Stimulated activated CD8-positive, alpha-beta memory T cell treated with anti-CD3 and anti-CD28 coated beads, Interleukin-12 subunit alpha, Interleukin-12 subunit beta, amount 100 ng/mL, for 1 hour (primary cell): ENCODE data around the gene KIF26B.
"Not testable (repeated sequence)": the region's sequence is repeated elsewhere in the genome, so short reads cannot be mapped to it uniquely, and the experiment has no call there.

Source experiments
- DNase-seq: peaks from one replicate; pipeline ENCODE4 v3.0.0-alpha.2; 2020; ENCODE audit warnings: low read depth

KIF26B gene

DNA sequence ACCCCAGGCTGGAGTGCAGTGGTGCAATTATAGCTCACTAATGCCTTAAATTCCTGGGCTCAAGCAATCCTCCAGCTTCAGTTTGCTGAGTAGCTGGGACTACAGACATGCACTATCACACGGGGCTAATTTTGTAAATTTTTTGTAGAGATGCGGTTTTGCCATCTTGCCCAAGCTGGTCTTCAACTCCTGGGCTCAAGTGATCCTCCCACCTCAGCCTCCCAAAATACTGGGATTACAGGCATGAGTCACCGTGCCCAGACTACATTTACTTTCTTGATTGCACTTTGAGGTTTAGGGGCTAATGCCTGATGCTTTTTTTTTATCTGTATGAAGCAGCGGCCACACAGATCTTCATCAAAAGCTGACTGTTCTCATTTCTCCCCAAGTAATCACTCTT lies 124.6 kb downstream of the KIF26B start:
- no peak for DNase-seq

DNA sequence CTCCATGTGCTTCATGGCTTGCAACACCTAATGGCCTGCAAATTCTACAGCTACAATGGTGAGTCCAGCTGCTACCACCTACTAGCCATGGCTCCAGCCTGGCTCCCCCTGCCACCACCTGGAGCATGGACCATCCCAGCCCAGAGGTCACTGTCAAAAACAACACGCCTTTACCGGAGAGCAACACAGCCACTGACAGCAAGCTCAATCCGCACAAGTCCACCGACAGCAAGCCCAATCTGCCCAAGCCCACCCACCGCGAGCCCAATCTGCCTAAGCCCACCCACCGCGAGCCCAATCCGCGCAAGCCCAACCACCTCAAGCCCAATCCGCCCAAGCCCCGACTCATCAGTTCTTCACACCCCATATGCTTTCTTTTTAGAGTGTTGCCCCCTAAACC lies 128.2 kb downstream of the KIF26B start:
- no peak for DNase-seq

DNA sequence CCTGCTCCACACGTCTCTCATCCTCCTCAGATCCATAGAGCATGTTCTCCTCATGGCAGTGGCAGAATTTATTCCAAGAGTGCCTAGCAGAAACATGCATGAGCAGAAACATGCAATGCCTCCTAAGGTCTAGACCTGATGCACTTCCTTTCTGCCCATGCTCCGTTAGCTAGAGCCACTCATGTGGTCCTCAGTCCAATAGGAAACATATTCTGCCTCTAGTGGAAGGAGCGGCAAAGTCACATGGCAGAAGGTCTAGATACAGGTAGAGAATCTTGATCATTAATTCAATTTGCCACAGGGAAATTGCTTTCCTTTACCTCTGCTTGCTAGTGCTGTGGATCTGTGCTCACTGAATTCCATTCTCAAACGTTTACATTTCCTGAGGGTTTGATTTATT lies 130.4 kb downstream of the KIF26B start:
- no peak for DNase-seq

DNA sequence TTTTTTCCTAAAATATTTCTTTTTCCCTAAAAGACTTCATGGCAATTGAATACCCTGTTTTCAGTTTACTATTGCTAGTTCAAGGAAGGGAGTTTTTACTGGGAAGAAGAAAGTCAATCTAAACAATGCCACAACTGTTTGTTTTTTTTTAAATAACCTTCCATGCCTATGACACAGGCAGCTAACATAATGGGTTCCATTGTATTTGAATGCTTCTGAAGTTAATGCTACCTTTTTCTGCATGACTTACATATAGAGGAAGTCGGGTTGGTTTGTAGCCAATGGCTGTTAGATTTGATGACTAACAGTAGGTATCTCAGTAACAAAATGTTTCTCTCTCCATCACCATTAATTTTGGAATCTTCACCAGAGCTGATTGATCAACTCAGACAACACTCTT lies 134.0 kb downstream of the KIF26B start:
- no peak for DNase-seq

DNA sequence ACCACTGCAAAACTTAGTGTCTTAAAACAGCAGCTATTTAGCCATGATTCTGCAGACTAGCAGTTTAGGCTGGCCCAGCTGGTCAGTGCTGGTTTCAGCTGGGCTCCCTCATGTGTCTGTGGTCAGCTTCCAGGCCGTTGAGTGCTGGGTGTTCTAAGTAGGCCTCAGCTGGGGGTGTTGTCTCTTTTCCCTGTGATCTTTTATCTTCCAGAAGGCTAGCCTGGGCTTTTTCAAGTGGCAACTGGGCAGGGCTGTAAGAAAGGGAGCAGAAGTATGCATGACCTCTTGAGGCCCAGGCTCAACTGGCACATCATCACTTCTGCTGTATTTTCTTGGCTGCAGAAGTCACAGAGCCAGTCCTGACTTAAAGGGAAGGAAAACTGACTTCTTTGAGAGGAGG lies 136.1 kb downstream of the KIF26B start:
- no peak for DNase-seq

DNA sequence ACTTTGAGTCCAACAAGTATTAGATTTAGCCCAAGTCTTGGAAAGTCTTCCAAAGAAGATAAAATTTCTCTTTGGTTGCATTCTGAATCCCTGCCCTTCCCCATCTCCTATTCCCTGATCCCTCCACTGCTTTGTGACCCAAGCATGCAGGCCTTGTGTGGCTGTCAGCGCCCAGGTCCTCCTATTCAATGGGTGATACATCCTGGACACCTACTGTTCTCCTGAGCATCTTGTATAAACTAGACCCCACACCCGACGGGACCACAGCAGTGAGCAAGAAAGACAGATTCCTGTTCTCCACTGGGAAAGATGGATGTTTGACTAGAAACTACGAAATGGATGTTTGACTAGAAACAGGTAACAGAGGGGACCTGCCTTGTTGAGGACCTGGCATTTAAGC lies 136.6 kb downstream of the KIF26B start:
- DNase-seq, result no peak

DNA sequence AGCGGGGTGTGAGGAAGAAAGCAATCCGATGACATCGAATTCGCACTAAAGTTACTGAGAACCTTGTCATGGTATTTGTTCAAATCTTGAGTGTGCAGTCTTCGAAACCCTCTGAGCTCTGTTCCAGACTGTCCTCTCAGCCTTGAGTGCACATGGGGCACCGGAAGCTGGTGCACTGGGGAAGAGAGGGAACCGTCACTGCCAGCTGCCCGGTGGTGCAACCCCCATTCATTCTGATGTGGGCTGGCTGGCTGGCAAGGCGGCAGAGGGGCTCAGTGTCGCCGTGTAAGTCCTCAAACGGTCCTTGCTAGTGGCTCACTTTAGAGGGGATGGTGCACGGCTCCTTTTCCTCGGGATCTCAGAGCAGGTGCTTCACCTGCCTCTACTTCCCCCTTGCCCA lies 137.4 kb downstream of the KIF26B start:
- no peak for DNase-seq

DNA sequence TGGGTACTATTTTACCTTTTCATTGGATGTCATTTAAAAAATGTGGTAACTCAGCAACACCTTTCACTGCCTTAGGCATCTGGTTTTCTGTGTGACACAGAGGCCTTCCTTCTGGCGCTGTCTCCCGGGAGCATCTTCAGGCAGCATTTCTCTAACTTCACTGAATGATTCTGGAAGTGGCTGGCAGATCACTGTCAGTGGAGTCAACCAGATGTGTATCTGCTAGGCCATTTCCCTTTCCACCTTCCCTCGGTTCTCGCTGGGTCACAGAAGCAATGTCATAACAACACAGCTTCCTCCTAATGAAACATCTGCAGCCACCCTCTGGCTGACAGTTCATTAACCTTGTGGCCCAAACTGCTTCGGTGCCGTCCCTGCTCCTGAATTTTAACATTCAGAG lies 137.8 kb downstream of the KIF26B start:
- no peak for DNase-seq

DNA sequence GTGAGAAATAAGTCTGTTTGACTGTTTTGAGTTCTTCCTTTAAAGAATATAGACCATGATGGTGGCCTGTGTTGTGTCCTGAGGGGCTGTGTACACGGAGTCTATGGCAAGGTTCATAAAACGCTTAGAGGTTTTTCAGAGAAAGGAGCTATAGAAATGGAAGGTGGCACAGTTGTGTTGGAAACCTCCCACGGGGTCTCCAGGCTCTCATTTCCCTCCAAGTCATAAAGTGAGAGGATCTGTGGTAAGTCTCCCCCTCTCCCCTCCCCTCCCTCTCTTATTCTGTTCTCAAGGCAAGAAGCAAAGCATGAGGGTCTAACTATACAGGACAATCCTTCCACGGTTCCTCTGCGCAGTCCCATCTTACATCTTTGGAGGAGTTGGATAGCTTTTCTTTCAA lies 139.2 kb downstream of the KIF26B start:
- DNase-seq, result no peak

DNA sequence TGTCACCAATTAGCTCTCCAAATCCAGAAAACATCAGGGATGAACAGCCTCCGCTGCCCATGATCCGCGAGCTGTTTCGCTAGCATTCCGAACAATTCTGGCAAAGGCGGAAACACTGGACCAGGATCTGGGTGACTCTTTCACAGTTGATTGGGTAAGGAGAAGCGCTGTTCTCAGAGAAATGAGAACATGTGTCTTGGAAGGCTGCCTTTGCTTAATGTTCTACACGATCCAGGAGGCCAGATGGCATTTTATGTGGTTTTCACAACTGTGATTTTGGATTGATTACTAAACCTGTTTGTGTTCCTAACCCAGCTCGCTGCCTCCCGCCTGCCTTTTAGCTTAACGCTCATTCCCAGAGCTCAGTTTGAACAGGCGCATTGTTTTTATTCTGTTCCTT lies 144.0 kb downstream of the KIF26B start:
- no peak for DNase-seq

DNA sequence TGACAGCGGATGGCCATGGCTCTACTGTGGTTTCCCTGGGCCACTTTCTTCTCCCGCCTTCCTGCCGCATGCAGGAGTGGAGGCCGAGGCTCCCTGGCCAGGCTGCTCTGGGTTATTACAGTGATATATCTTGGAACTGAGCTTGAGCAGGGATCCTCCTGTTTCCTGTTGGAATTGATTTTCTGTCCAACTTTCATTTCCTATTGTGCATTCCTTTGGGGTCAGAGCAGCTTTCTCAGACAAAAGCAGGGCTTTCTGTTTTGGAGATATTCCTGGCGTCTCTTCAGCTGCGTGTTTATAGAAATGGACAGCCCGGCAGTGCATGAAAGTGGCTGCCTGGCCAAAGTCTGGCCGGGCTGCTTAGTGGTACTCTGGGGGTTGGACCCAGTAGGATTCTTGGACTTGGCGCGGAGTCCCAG lies 146.4 kb downstream of the KIF26B start:
- DNase-seq, result no peak

DNA sequence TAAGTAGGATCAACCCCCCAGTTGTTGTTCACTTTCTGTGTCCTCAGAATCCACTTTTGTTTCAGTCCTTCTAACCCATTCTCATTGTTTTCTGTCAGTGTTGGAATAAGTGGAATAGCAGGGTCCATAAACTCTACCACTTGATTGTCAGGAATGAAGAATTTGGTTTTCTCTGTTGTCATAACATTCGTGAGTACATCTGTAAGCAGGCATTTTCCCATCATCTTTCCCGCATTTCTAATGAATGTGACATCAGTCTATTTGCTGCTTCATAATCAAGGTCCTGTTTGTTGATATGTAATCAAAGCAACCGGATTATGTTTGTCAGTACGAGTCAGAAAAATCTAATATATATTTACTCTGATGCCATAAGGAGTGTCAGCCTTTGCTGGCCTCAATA lies 147.1 kb downstream of the KIF26B start:
- DNase-seq, result no peak

DNA sequence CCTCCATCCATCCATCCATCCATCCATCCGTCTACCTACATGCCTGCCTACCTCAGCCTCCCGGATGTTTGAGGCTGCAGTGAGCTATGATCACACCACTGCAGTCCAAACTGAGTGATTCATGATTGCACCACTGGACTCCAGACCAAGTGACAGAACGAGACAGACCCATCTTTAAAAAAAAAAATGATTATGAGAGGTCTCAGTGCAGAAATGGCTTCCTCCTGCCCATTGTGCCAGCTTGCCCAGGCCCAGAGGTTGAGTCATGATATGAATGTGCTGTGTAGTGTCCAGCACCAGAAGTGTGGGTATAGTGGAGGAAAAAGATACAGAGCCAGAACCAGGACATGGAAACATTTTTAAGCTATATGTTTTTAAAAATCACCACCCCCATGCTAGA lies 149.9 kb downstream of the KIF26B start:
- no peak for DNase-seq

DNA sequence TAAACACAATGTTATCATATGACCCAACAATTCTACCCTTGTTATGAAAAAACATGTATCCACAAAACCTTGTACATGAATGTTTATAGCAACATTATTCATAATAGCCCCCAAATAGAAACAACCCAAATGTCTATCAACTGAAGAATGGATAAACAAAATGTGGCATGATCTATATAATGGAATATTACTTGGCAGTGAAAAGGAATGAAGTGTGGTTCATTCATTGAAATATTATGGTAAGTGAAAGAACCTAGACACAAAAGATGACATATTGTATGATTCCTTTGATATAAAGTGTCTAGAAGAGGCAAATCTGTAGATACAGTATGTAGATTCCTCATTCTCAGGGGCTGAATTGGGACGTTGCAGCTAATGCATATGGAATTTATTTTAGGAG lies 151.2 kb downstream of the KIF26B start:
- no peak for DNase-seq

DNA sequence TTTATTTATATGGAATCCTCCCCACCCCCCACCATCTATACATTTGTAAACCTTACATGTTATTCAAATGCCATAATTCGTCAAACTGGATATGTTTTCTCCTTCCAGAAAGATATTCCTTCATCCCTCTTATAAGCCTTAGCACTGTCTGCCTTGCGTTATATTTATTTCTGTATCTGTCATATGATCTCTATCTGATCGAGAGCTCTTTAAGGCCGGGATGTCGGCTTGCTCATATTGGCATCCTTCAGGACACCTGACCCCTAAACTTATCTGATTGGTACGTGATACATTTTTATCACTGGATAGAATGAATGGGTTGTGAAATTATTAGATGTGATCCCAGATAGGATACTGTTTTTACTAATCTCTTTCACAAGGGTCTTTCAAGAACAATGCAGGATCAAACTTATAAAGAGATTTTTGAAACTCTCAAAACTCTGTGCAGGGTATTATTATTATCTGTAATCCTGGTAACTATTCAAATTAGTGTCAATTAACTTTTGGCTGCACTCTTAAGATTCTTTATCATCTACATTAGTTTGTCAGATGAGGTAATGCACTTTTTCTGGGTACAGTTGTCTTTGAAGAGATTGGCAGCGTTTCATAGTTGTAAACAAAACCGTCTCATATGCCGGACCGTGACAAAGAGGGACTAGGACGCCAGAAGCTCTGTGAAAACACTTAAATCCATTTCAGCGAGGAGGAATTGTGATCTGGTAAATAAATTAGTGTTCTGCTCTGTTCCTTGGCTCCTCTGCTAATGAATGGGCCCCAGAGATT lies 152.0 kb downstream of the KIF26B start:
- no peak for DNase-seq

DNA sequence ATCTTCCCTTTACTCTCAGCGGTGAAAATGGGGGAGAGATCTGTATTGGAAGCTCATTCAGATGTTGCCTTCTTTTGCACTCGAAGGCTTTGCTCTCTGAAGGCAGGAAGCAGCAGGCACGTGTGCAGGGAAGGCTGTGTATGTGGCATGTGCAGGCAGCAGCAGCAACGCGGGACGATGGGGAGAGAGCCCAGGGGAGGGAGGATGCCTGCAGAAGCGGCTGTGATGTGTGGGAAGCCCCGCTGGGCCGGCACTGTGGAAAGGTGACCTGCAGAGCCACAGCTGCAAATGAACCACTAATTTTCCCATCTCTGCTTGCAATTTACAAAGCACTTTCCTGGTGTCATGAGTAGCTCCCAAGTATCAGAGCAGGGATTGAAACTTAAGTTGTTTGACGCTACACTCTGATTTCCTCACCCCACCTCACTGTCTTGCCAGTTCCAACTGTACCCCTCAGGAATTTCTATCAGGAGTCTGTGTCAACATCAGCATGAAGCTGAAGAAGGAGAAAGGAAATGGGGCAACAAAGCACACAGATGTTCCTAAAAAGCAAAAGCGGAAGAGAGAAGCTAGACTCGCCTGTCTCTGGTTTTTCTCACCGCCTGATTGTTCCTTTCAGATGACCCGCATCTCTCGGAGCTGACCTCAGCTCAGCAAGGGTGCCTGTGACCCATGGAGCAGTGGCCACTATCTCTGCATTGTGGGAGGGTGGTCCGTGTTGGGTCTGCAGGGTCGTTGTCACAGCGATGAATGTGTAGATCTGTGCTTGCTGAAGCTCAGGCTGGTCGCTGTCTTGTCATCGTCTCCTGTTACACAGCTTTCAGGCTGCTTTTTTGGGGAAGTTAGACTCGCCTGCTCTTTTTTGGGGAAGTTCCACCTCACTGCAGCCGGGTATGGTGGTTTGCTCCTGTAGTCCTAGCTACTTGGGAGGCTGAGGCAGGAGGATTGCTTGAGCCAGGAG lies 156.1 kb downstream of the KIF26B start:
- no peak for DNase-seq

DNA sequence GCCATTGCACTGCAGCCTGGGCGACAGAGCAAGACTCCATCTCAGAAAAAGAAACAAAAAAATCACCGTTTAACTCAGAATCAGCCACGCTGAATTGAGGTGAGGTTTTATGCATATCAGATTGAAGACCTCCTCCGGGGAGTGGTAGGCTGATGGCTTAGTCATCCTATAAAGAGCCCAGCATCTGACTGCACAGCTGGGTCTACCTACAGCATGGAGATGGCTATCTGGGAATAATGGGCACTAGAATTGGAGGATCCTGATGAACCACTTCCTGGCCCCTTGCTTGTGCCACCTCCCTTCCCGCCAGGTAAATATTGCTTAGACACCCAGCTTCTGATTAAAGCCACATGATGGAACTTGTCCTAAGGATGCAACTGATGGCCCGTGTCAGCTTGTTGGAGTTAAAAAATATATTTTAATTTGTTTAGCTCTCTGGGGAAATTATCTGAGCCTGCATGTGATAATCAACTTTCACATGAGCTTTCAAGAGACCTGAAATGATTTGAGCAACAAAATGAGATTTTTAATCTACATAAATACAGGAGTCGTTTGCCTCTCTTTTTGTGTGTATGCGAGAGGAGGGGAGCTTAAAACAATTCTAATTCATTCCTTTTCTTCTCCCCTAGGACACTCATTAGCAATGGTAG lies 157.2 kb downstream of the KIF26B start:
- no peak for DNase-seq

DNA sequence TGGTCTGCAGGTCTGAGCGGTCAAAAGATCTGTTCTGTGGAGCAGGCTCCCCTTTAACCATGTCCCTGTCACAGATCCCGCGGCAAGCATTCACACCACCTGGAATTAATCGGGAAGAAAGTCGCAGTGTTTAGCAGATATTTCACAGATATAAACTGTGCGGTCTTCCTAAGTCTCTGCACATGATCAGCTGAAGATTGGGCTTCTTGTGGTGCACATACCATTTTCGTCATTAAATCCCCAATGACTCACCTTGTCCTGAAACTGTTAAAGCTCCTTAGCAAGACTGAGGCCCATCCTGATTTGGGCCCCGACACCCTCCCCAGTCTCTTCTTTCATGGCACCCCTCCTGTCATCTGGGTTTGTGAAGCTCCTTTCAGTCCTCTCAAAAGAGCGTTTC lies 158.8 kb downstream of the KIF26B start:
- no peak for DNase-seq

DNA sequence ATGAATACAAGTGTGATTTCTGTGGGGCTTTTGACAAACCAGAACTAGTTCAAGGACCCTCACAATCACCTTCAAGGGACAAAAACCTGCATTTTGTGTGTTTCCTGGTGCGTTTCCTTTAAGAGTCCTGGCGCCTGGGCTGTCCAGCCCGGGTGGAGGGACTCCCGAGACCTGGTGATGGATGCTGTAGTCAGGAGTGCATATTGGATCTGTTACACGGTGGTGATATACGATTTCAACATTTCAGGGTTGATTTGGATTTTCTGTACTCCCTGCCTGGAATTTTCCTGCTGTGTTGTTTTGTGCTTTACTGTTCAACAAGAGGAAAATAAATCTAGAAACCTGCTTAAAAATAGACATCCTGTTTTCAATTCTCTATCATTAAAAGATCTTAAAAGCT lies 162.0 kb downstream of the KIF26B start:
- DNase-seq, result no peak

DNA sequence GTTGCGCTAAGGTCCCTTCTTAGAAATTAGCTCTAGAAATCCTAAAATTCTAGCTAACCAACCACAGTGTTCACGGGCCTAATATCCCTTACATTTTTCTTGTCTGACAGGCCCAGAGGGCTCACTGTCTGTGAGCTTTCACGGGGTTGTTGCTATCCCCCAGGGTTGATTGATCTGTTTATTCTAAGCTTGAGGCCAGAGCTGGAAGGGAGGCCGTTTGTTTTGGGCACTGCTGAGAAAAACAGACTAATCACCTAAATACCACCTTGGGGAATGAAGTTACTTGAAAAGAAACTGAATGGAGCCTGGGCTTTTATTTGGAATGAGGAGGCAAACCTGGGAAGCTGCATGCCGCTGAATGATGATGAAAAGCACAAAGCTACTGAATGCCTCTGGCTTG lies 162.4 kb downstream of the KIF26B start:
- DNase-seq, result no peak

DNA sequence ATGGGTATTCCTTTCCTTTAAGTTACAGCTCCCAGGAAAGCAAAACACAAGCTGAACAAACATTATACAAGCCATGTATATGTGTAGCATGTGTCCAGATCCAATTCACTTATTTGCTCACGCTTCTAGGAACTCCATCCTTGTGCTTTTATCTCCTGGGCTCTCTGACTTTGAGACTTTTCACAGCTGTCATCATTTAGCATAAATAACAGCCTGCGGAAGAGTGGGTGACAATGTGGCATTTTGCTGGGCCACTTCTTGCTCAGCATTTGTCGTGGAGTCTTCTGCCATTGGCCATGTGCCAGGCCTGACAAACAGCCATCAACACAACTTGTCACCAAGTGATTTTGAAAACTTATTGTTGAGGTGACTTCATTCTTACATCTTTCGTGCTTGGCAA lies 164.3 kb downstream of the KIF26B start:
- no peak for DNase-seq

DNA sequence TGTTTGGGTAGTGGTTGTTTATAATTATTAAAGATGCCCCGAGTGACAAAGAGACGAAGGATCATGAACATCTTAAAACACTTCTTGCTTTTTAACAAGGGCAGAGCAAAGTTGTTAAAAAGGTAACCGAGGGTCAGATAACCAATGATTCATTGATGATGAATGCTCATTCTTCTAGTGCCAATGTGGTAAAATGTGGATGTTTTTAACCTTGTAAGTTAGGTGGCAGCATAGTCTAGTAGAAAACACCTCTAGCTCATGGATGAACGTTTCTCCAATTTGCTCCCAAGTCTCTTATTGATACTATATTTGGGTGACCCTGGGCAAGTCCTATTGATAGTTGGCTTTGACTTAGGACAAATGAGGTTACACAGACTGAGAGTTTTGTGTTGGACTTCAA lies 167.9 kb downstream of the KIF26B start:
- DNase-seq, result no peak

DNA sequence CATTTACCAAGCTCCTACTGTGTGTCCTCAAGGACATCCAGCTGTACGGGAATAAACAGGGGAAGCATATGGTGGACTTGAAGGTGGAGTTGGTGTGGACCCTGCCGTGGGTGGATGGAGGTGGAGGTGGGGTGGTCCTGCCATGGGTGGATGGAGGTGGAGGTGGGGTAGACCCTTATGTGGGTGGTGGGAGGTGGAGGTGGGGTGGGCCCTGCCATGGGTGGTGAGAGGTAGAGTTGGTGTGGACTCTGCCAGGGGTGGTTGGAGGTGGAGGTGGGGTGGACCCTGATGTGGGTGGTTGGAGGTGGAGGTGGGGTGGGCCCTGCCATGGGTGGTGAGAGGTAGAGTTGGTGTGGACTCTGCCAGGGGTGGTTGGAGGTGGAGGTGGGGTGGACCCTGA lies 169.0 kb downstream of the KIF26B start:
- DNase-seq, result not testable (repeated sequence)
